ENCODE measurements around the gene DUSP28. TPM values are rescaled to one million over a fixed set of nuclear protein-coding genes. Genes with fewer than 3 reads are reported as not detected.

DUSP28 gene
- polyA plus RNA-seq, 1 experiment = 6.1 TPM

- Histone ChIP-seq H3K27me3 (ENCODE audit: control insufficient read depth, insufficient read depth, low read length) (no peaks in the 10 kb centered on the region), H3K4me3 (ENCODE audit: low read depth, low read length) (no peak overlapping the region), H3K9me3 (ENCODE audit: control insufficient read depth, insufficient read depth, low read length) (no peaks in the 10 kb centered on the region; the same call in 1 of the 2 replicates), H3K27ac (ENCODE audit: low read depth, low read length) (no peak overlapping the region)
- CTCF ChIA-PET = no interaction called here
- DNase-seq (ENCODE audit: low read depth, low spot score) = no peak
- no peak for TF ChIP-seq CTCF (IDR thresholded peaks at IDR 0.05; ENCODE audit: low read depth, low read length)
- POLR2A ChIA-PET = interaction anchor here (0.6 kb wide), 1 partner anchor 36 kb away, joined by 3 read pairs; no protein-coding TSS in a partner anchor
These were observed 42.3 kb downstream of the DUSP28 start for GRCh38 chr2:240602266-240603050.

GRCh38 chr2:240603081-240603835 lies 43.1 kb downstream of the DUSP28 start:
- CTCF ChIA-PET = no interaction called here
- Histone ChIP-seq H3K4me3 (ENCODE audit: low read depth, low read length) (no peak overlapping the region), H3K27me3 (ENCODE audit: control insufficient read depth, insufficient read depth, low read length) (no peaks in the 10 kb centered on the region), H3K27ac (ENCODE audit: low read depth, low read length) (no peak overlapping the region), H3K9me3 (ENCODE audit: control insufficient read depth, insufficient read depth, low read length) (no peaks in the 10 kb centered on the region; the same call in 1 of the 2 replicates)
- POLR2A ChIA-PET = no interaction called here
- TF ChIP-seq CTCF (IDR thresholded peaks at IDR 0.05; ENCODE audit: low read depth, low read length) = no peak
- DNase-seq (ENCODE audit: low read depth, low spot score) = no peak

- no peak overlapping the region for H3K27ac ChIP-seq (ENCODE audit: low read depth, low read length)
- CTCF ChIA-PET = interaction anchor here (1.4 kb wide), 1 partner anchor 237 kb away, joined by 4 read pairs; no protein-coding TSS in a partner anchor
These were observed 43.7 kb downstream of the DUSP28 start for GRCh38 chr2:240603846-240604245.

GRCh38 chr2:240604291-240604938 lies 44.3 kb downstream of the DUSP28 start:
- Histone ChIP-seq H3K27ac (ENCODE audit: low read depth, low read length) (no peak overlapping the region), H3K9me3 (ENCODE audit: control insufficient read depth, insufficient read depth, low read length) (no peaks in the 10 kb centered on the region; the same call in 1 of the 2 replicates), H3K4me3 (ENCODE audit: low read depth, low read length) (no peak overlapping the region), H3K27me3 (ENCODE audit: control insufficient read depth, insufficient read depth, low read length) (no peaks in the 10 kb centered on the region)
- POLR2A ChIA-PET = no interaction called here
- peak; percentile 57 for TF ChIP-seq CTCF (IDR thresholded peaks at IDR 0.05; ENCODE audit: low read depth, low read length)
- CTCF ChIA-PET = interaction anchor here (1.4 kb wide), 1 partner anchor 236 kb away, joined by 4 read pairs; no protein-coding TSS in a partner anchor
- DNase-seq (ENCODE audit: low read depth, low spot score) = no peak

More at GRCh38 chr2:240603846-240604245, 43.7 kb downstream of the DUSP28 start:
- TF ChIP-seq CTCF (IDR thresholded peaks at IDR 0.05; ENCODE audit: low read depth, low read length) = no peak
- H3K9me3 ChIP-seq (ENCODE audit: control insufficient read depth, insufficient read depth, low read length) = no peaks in the 10 kb centered on the region; the same call in 1 of the 2 replicates
- no peak for DNase-seq (ENCODE audit: low read depth, low spot score)
- no peak overlapping the region for H3K4me3 ChIP-seq (ENCODE audit: low read depth, low read length)
- POLR2A ChIA-PET = no interaction called here
- no peaks in the 10 kb centered on the region for H3K27me3 ChIP-seq (ENCODE audit: control insufficient read depth, insufficient read depth, low read length)
